GF-D8 (cell line): ENCODE measurements around the gene GBP3.
"Not testable (repeated sequence)": the region's sequence is repeated elsewhere in the genome, so short reads cannot be mapped to it uniquely, and the experiment has no call there.

Experiments used
- DNase-seq: peaks from one replicate; lab custom pipeline; 2025; lab: John Stamatoyannopoulos, UW

Gene GBP3, protein sequence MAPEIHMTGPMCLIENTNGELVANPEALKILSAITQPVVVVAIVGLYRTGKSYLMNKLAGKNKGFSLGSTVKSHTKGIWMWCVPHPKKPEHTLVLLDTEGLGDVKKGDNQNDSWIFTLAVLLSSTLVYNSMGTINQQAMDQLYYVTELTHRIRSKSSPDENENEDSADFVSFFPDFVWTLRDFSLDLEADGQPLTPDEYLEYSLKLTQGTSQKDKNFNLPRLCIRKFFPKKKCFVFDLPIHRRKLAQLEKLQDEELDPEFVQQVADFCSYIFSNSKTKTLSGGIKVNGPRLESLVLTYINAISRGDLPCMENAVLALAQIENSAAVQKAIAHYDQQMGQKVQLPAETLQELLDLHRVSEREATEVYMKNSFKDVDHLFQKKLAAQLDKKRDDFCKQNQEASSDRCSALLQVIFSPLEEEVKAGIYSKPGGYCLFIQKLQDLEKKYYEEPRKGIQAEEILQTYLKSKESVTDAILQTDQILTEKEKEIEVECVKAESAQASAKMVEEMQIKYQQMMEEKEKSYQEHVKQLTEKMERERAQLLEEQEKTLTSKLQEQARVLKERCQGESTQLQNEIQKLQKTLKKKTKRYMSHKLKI

DNA sequence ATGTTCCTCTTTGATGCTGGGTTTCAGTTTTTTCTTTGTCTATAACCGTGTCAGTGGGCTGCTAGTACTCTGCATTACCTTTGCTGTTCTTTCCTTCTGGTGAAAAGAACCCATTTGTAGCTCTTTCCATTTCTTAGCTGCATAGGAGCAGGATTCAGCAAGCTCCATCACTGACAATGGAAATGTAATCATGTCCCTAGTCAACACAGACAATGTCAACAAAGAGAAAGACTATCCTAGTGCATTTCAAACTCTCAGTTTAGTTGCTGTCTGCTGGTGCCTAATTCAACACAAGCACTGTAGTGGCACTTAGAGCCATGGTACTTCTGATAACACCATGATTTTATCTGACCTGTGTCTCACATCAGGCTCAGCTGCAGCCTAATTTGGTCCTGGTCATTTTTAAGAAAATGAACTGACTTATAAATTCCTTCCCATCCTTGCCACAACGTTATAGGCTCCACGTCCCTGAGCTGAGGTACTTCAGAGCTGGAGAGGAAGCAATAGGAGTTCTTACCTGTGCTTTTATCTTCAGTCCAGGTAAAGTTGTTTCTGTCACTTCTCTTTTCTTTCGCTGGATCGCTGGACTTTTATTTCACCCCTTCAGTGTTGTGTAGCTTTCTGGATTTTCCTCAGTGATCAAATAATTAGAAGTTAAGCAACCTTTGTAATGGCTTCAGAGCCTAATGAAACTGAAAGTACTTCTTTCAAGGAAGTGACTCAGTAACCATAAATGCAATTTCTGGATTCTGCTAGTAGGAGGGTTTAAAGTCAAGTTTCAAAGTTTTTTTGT, at the start of gene GBP3:
Gene GBP3 (minus strand): TSS at position 700 of the 793 bp plus-strand sequence. CDS start 2,145 bp downstream, outside the sequence.
- no peak for DNase-seq

DNA sequence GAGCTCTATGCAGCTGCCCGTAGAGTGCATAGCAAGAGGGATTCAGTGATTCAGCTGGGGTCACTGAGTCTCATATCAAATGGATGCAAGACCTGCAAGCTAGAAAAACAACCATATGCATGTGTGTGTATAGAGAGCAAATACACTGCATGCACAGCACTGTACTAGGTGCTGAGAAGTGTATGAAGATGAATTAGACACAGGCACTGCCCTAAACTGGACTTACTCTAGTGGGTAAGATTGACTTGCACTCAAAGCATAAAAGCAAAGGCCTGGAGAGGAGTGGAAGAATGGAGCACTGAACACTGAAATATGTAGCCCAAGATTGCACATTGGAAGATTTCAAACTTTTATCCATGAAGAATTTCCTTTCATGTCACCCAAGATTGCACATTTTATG, 47.8 kb upstream of the GBP3 start:
- DNase-seq: no peak

DNA sequence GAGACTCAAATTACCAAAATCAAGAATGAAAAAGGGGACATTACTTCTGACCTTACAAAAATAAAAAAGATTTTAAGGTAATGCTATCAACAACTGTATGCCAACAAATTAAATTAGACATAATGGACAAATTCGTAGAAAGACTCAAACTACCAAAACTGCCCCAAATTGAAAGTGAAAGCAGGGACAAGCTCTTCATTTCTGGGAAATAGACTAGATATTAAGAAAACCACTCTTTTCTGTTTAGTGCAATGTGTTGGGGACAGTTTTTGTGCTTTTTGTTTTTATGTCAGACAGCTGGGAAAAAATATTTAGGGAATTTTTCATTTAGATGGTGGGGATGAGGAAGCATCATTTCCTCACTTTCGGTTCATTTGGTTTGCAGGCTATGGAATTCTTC, 47.3 kb upstream of the GBP3 start:
- DNase-seq: no peak

DNA sequence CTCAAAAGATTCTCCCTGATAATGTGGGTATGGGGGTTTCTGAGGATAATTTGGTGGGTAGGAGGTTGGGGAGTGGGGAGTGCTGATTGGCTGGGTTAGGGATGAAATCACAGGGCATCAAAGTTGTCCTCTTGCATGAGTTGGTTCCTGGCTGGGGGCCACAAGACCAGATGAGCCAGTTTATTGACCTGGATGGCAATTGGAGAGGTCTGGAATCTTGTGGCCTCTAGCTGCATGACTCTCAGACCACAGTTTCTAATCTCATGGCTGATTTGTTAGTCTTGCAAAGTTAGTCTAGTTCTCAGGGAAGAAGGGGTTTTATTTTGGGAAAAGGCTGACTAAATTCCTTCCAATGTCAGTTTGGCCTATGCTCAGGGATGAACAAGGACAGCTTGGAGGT, 45.6 kb upstream of the GBP3 start:
- no peak for DNase-seq

DNA sequence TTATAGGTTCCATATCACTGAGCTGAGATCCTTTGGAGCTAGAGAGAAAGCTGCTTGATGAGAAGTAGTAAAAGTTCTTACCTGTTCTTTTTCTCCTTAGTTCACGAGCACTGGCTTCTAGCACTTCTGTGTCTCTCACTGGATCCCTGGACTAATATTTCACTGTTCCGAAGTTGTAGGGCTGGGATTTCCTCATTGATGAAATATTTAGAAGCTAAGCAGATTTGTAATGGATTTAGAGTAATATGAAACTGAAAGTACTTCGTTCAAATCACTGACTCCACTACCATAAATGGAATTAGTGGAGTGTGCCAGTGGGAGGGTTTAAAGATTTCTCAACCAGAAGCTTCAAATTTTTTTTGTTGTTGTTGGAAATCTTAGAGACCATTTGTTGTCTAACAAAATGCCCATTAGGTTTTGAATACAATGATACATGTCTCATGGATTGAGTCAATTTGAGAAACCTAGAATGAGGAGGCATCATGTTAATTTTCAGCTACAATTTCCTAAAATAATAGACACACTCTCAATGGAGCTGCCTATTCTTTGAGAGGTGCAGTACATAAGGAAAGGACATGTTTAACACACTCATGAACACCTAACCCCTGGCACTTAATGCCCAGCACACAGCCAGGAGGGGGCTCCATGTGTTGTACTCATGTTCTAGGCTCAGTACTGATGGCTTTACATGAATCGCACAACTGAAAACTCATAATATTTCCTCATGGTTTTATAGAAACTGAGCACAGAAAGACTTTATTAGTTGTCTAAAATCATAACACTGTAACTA, 42.6 kb upstream of the GBP3 start, which contains the start of gene GBP1:
Gene GBP1 (minus strand): TSS at position 130 of the 790 bp plus-strand sequence. CDS start 1,974 bp downstream, outside the sequence.
- no peak for DNase-seq

DNA sequence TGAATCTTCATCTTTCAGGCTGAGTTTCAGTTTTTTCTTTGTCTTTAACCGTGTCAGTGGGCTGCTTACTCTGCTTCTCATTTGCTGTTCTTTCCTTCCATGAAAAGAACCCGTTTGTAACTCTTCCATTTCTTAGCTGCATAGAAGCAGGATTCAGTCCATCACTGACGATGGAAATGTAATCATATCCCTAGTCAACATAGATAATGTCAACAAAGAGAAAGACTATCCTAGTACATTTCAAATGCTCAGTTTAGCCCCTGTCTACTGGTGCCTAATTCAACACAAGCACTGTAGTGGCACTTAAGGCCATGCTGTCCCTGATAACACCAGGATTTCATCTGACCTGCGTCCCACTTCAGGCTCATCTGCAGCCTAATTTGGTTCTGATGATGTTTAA, 42.0 kb upstream of the GBP3 start:
- DNase-seq: no peak

DNA sequence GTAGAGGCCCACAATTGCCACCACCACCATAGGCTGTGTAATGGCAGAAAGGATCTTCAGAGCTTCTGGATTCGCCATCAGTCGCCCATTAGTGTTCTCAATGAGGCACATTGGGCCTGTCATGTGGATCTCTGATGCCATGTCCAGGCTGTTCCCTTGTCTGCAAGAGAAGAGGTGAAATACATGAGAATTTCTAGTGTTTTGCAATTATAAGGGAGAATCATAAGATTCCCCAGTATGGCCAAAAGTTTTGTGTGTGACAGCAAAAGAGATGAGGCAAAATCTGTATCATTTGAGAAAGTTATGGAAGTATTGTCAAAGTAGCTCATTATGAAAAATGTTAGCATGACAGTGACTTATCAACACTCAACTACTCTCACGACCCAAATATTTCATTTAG, 40.4 kb upstream of the GBP3 start:
- no peak for DNase-seq

DNA sequence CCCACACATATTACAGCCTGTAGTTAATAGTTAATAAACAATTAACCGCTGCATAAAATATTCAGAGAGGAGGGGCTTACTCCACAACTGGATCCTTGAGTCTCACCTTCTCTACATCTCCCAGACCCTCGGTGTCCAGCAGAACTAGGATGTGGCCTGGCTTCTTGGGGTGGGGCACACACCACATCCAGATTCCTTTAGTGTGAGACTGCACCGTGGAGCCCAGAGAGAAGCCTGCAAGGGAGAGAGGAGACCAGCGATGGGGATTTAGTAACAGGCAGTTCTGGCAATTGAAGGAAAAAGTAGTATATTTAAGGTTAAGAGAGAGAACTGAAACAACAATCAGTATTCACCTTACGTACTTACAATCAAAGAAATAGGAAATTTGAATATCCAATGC, 37.4 kb upstream of the GBP3 start:
- no peak for DNase-seq

DNA sequence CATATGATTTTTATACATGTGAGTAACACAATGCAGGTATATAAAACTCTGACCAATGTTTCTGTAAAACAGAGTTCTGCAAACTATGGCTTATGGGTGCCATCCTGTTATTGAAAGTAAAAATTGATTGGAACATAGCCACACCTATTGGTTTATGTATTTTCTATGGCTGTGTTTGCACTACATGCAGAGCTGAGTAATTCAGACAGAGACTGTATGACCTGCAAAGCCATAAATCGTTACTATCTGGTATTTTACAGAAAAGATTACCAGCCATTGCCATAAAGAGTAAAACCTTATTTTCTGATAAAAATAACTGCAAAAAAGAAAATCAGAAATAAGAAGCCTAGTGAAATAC, 29.3 kb upstream of the GBP3 start:
- no peak for DNase-seq

DNA sequence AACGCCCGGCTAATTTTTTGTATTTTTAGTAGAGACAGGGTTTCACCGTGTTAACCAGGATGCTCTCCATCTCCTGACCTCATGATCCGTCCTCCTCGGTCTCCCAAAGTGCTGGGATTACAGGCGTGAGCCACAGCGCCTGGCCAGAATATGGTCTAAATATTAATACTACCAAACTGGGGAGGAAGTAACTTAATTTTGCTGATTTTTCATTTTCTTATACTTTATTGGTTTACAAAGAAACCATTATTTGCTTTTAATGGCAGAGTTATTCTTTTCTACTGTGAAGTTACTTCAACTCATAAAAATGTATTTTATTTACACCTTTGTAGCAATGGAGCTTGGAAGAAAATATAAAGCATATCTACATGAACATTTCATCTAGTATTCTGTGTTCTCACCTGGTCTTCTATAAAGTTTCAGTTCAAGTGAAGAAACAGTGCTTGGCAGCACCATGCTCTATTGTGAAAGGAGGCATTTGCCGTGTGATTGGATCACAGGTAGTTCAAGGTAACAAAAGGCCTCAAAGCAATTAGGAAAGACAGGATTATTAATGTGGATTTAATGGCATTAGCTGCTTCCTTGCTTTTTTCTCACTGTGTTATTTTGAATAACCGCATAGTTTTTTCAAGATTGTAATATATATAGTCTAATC, 28.8 kb upstream of the GBP3 start:
- DNase-seq: no peak

DNA sequence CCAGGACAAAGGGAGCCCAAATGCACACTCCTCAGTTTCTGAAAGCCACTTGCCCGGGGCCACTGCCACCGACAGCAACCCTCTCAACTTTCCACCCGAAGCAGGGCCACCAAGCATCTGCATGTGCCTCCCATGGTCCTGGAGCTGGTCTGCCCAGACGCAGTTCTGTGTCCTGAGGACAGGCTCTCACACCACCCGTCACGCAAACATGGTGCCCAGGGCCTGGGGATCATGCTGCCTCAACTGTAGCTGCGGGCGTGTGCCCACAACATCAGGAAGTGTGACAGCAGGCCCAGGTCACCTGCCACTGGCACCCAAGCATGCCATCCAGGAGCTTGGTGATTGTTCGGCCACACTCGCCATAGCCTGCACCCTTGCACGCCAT, 28.0 kb upstream of the GBP3 start:
- no peak for DNase-seq

DNA sequence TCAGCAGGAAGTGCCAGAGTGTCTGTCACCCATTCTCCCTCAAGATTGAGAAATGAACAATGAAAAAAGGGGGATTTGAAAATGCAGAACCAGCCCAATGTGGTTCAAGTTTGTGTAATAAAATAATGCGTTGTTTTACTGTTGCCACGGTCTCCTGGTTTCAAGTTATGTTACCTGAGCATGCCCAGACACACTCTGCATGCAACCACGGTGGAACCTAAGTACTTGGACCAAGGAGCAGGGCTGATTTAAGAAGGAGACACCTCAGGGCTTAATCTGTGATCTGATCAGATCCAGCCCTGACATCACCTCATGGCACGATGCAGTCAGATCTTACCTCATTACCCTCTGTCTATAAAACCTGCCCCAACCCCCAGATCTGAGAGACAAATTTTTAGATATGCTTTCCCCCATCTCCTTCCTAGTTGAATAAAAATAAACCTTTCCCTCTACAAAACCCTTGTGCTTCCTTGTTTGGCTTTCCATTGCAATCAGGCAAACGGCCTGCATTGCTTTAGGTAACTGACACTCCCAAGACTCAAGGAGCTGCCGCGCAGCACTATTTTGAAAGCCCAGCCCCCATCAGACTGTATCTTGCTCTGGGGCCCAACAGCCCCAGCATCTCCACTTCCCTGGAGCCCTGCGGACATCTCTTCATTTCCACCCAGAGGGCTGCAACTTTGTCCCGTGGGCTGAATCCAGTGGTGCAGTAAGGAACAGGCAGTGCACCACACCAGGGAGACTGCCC, 27.4 kb upstream of the GBP3 start:
- DNase-seq: not testable (repeated sequence)

DNA sequence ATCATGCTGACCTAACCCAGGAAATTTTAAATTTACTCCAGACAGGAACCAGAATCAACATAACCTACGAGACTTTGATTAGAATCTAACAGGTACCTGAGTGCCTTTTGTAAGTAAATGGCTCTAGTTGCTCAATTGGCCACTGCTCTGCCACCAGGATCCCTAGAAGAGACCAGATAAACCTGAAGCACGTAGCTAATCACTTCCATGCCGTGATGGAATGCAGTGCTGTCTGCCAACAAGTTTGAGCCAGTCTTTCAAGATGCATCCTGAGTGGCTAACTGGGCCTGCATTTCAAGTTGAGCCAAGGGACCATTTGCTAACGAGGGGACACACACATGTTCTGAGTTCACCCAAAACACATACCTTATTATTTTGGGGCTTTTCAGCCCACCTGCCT, 26.5 kb upstream of the GBP3 start:
- DNase-seq: not testable (repeated sequence)

DNA sequence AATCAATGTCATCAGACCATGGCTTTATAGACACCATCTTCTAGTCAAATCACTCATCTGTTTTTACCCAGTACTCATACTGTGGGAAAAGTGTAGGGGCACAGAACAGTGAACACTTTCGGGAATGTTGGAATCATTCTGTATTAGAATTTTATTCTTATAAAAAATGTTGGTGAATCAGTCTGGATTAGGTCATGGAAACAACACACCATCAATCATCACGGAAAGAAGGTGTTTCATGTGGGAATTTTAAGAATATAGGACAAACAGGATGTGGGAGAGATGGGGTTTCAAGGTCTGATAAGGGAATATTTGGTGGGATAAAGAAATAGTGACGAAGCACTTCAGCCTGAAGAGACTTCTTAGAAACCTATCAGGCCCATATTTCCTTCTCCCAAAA, 25.1 kb upstream of the GBP3 start:
- no peak for DNase-seq

DNA sequence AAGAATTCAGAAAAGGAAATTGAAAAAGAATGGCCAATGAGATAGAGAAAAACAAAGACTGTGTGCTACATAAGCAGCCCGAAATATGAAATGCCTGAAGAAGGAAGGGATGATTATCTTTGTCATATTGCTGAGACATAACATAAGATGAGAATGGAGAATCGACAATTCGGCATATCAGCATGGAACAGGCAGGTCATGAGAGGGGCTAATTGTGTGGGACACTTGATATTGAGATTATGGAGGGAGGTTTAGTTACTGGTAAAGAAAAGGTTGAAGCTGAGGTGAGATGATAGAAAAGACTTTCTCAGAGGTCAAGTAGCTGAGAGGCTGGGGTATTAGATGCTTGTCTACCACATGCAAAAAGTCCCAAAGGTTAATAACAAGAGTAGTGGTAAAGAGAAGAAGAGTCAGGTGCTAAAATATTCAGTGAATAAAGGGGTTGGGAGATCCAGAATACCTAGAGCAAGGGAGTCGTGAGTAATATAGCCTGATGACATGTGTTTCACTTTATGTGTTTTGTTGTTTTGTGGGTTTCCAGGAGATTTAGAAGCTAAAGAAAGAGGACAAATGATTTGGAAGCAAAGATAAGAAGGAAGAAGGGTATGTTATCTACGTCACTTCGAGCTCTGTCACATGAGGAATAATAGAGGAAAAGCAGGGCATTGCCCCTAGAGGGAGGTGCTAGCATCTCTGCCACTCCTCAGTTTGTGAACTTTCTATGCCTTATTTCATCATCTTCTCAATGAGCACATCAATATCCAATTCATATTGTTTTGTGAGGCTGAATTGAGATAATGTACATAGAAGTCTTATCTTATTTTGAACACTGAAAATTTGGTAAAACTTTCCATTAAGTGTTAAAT, 23.9 kb upstream of the GBP3 start:
- not testable (repeated sequence) for DNase-seq

DNA sequence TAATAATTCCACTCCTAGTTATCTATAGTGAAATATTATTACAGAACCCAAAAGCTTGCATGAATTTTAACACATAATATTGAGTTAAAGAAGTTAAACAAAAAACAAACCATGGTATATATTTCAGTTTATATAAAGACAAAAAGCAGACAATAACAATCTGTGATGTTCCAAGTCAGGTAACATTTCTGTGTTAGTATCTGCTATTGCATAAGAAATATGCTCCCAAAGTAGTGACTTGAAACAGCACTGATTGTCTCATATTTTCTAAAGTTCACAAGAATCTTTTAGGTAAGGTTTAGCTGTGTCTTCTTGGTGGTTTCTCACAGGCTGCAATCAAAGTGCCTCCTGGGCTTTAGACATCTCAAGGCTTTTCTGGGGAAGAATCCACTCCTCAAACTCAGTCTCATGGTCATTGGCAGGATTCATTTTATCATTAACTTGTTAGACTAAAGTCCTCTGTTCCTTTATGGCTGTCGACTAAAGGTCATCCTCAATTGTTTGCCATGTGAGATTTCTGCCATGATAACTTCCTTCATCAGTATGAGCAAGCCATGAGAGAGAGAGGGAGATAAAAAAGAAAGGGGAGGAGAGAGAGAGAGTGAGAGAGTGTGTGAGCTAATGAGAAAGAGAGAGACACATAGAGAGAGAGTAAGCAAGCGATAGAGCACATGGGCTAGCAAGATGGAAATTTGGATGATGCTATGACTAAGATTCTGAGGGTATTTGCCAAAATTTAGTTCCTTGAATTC, 22.5 kb upstream of the GBP3 start:
- DNase-seq: no peak

DNA sequence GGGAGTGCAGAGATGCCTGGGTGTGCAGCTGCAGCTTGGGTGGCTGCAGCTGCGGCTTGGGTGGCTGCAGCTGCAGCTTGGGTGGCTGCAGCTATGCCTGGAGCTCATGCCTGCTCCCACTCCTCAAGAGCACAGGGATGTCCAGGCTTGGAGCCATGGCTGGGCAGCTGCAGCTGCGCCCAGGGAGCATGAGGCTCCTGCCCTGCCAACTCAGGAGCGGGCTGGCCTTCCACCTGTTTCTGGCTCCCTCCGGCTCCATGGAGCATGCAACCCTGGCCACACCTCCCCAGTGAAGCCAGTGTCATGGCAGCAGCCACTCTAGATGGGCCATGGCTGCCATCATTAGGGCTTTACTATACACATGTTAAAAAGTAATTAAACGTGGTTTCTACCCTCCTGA, 21.3 kb upstream of the GBP3 start:
- no peak for DNase-seq

DNA sequence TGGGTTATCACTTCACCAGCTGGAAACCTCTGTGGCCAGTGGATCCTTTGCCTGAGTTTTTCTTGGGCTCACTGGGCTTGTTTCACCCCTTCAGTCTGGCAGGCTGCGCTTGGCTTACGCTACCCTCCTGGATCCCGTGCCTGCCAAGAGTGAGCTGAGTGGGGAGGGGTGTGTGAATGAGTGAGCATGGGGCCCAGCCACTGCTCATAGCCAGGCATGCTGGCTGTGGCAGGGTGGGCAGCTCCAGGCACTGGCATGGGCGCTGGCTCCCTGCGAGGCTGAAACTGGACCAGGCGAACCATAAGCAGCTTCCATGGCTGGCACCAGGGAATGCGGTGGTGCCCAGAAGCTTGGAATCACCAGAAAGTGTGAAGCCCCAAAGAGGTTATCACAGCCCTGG, 19.8 kb upstream of the GBP3 start:
- no peak for DNase-seq

DNA sequence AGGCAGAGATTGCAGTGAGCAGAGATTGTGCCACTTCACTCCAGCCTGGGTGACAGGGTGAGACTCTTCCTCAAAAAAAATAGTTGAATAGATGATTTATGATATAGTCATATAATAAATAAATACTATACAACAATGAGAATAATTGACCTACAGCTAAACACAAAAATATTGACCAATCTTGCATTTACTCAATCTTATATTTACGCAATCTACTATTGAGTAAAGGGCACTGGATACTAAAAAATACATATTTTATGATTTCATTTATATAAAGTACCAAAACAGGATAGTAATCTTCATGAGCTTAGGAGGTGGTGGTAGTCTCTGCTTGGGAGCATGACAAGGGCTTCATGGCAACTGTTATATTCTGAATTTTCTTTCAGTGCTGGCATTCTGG, 19.1 kb upstream of the GBP3 start:
- no peak for DNase-seq
